ENCODE measurements around the gene KRTAP10-10.

DNA sequence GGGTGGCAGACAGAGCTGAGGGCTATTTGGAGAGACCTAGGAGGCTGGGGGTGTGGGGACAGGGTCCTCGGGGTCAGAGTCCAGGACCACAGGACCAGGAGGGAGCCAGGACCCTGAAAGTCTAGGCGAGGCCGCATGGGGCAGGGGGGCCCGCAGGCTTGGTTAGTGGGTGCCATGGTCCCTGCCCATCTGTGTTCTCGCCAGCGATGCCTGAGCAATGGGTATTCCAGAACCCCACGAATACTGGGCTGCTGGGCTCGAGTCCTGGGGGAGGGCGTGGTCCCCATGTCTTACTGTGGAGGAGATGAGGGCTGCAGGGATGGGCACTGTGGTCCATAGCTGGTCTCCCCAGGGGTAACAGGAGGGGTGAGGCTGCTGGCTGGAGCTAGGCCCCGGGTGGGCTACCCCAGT lies 46.8 kb upstream of the KRTAP10-10 start:
- TF ChIP-seq, protein P1, sequence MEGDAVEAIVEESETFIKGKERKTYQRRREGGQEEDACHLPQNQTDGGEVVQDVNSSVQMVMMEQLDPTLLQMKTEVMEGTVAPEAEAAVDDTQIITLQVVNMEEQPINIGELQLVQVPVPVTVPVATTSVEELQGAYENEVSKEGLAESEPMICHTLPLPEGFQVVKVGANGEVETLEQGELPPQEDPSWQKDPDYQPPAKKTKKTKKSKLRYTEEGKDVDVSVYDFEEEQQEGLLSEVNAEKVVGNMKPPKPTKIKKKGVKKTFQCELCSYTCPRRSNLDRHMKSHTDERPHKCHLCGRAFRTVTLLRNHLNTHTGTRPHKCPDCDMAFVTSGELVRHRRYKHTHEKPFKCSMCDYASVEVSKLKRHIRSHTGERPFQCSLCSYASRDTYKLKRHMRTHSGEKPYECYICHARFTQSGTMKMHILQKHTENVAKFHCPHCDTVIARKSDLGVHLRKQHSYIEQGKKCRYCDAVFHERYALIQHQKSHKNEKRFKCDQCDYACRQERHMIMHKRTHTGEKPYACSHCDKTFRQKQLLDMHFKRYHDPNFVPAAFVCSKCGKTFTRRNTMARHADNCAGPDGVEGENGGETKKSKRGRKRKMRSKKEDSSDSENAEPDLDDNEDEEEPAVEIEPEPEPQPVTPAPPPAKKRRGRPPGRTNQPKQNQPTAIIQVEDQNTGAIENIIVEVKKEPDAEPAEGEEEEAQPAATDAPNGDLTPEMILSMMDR (optimal IDR thresholded peaks at IDR 0.05 in 1 of 3, IDR thresholded peaks at IDR 0.05 in 1 of 3, conservative IDR thresholded peaks at IDR 0.05 in 1 of 3; ENCODE audit: extremely low read depth in 1 of 3, insufficient read depth in 2 of 3, low read length in 3 of 3) = no peak
- no peak for TF ChIP-seq EZH2 (IDR thresholded peaks at IDR 0.05; ENCODE audit: low read length)

Measured in keratinocyte (primary cell).